Caco-2 (cell line): ENCODE results near the gene CABLES2. TPM values are rescaled to one million over a fixed set of nuclear protein-coding genes. Genes with fewer than 3 reads are reported as not detected.
A peak's percentile ranks its signal among the peaks of the same experiment; 100 is the strongest.

Experiments used
- BruUV-seq: library from RNA; stranded (reverse); fragments of 400-500 nt; replicated peaks from 2 replicates; lab custom pipeline; 2021; lab: Mats Ljungman, UMichigan
- CTCF ChIA-PET: fragments of 300-600 bp; sonication (Branson Sonifier 250); formaldehyde crosslinking; loops from one replicate; lab custom pipeline; 2022; ENCODE audit warnings: antibody characterized with exemption; lab: Charles Lee
- POLR2A ChIA-PET: fragments of 300-600 bp; sonication (Branson Sonifier 250); formaldehyde crosslinking; loops from one replicate; lab custom pipeline; 2022; ENCODE audit warnings: antibody characterized with exemption; lab: Charles Lee
- DNase-seq, 2 experiments: peaks; one replicate each; pipeline versions ENCODE4 v3.0.0 to v3.0.0-alpha.2; 2020 to 2022
- H3K27me3 ChIP-seq: replicated peaks from 2 replicates; pipeline ENCODE4 v1.6.0; 2011; ENCODE audit warnings: low read length; ENCODE audit not compliant: control insufficient read depth, insufficient read depth
- H3K36me3 ChIP-seq: 2 replicates; pipeline ENCODE4 v1.5.1; 2011; ENCODE audit warnings: low read length; ENCODE audit not compliant: control insufficient read depth, insufficient read depth
- H3K4me1 ChIP-seq: fragments of 250-450 bp; sonication (Bioruptor Pico); 2 replicates; pipeline ENCODE4 v1.5.1; 2020; ENCODE audit warnings: mild to moderate bottlenecking
- H3K4me3 ChIP-seq: 2 replicates; pipeline ENCODE4 v1.5.1; 2011; ENCODE audit warnings: low read depth, mild to moderate bottlenecking, control low read depth, low read length
- H3K9me3 ChIP-seq: fragments of 250-450 bp; sonication (Bioruptor Pico); 2 replicates; pipeline ENCODE4 v1.5.1; 2020; ENCODE audit warnings: mild to moderate bottlenecking, moderate library complexity
- H3K27ac Mint-ChIP-seq: one replicate; pipeline ENCODE4 v1.8.0; 2022; ENCODE audit warnings: mixed read lengths; ENCODE audit not compliant: unreplicated experiment
- H3K27me3 Mint-ChIP-seq: one replicate; pipeline ENCODE4 v1.8.0; 2022; ENCODE audit warnings: mixed read lengths; ENCODE audit not compliant: insufficient read depth, unreplicated experiment
- H3K36me3 Mint-ChIP-seq: one replicate; pipeline ENCODE4 v1.8.0; 2022; ENCODE audit warnings: mild to moderate bottlenecking, mixed read lengths; ENCODE audit not compliant: insufficient read depth, unreplicated experiment
- H3K4me1 Mint-ChIP-seq: one replicate; pipeline ENCODE4 v1.8.0; 2022; ENCODE audit warnings: low read depth, mixed read lengths; ENCODE audit not compliant: unreplicated experiment
- H3K4me3 Mint-ChIP-seq: one replicate; pipeline ENCODE4 v1.8.0; 2022; ENCODE audit warnings: mild to moderate bottlenecking, moderate library complexity, mixed read lengths; ENCODE audit not compliant: unreplicated experiment
- H3K9me3 Mint-ChIP-seq: one replicate; pipeline ENCODE4 v1.8.0; 2022; ENCODE audit warnings: mixed read lengths; ENCODE audit not compliant: unreplicated experiment
- CTCF ChIP-seq, 2 experiments: fragments of 200-600 bp in 1 of 2; IDR thresholded peaks; 1 replicate in 1 of 2; 2 replicates in 1 of 2; pipeline versions ENCODE4 v1.5.1 to v1.8.0; 2011 to 2022; ENCODE audit warnings: antibody characterized with exemption in 1 of 2, control low read depth in 1 of 2, inconsistent platforms in 1 of 2, low read depth in 1 of 2, low read length in 1 of 2, mild to moderate bottlenecking in 1 of 2, moderate library complexity in 1 of 2; ENCODE audit not compliant: insufficient read depth in 1 of 2, severe bottlenecking in 1 of 2, unreplicated experiment in 1 of 2
- intact Hi-C: fragments of 100-400 bp; cut with micrococcal nuclease; formaldehyde crosslinking; loops from one replicate; pipeline ENCODE4 v1.10.0; 2022; ENCODE audit not compliant: unreplicated experiment
- total RNA-seq: library from RNA; stranded (reverse); gene quantifications from 2 replicates; pipeline ENCODE4 v1.2.3, GENCODE V29; 2022

Gene CABLES2
- total RNA-seq, 1 experiment from 2014 or later: 36.4 TPM

DNA sequence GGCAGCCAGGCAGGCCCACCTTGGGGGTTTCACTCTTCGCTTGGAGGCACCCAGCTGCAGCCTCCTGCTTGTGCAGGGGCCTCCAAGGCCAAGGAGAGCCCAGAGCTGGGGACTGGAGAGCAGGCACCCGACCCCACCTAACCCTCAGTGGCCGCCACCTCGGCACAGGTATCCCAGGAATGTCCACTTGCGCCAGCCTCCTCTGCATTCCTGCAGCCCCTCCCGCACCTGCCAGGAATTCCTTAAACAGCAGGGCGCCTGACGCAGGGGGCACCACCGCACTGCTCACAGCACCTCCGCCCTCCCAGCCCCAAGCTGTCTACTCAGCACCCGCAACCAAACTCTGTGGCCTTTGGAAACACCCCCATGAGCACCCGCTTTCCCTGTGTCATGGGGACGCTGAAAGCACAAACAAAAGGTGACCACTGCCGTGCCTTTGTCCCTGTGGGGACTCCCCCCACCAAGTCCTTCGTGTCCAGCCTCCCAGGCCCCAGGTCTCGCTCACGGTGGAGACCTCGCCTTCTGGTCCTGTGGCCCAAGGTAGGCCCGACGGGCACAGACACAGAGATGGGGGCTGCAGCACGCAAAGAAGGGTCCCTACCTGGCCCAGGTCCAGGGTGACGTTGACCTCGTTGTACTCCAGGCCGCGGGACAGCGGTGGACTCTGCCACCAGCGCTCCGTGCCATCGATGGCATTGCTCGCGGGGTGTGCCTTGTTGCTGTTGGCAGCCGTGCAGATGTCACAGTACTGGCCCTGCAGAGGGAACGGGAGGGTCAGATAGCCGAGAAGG, 45.1 kb downstream of the CABLES2 start:
- Mint-ChIP-seq H3K36me3 (peaks cover 95% of the 10 kb centered on the region), H3K9me3 (no peaks in the 10 kb centered on the region)
- H3K4me3 ChIP-seq: no peak overlapping the region

GRCh38 chr20:62360854-62361798, 46.0 kb downstream of the CABLES2 start:
- CTCF ChIA-PET: interaction anchor here (0.7 to 10.9 kb wide), 6 partner anchors 11 to 59 kb away, joined by 3 to 188 read pairs (median 6); partner anchors contain the start of gene RPS21
- DNase-seq: peak in 1 of 2 experiments; percentile 72
- peaks cover 99% of the 10 kb centered on the region for H3K36me3 Mint-ChIP-seq
- H3K4me3 Mint-ChIP-seq: peak overlapping the region; percentile 70
- H3K27me3 Mint-ChIP-seq: no peaks in the 10 kb centered on the region
- BruUV-seq: no TSS peak
- peaks cover 46% of the 10 kb centered on the region for H3K4me1 Mint-ChIP-seq
- no peaks in the 10 kb centered on the region for H3K9me3 Mint-ChIP-seq
- peak overlapping the region; percentile 94 for H3K27ac Mint-ChIP-seq
- POLR2A ChIA-PET: interaction anchor here (0.5 to 1.6 kb wide), 8 partner anchors 10 to 59 kb away, joined by 3 to 10 read pairs (median 4); partner anchors contain the start of gene RPS21
- Histone ChIP-seq H3K9me3 (no peaks in the 10 kb centered on the region), H3K36me3 (peaks cover 29% of the 10 kb centered on the region), H3K27me3 (no peaks in the 10 kb centered on the region), H3K4me3 (no peak overlapping the region), H3K4me1 (peaks cover 90% of the 10 kb centered on the region)
- no peak for TF ChIP-seq CTCF (IDR thresholded peaks at IDR 0.05; ENCODE audit: insufficient read depth in 1 of 2, low read depth in 1 of 2, low read length in 1 of 2, severe bottlenecking in 1 of 2, unreplicated experiment in 1 of 2)
- intact Hi-C loops: no loop called here

More for the DNA sequence above, 45.1 kb downstream of the CABLES2 start:
- POLR2A ChIA-PET: interaction anchor here (0.6 to 2.5 kb wide), 7 partner anchors 9 to 57 kb away, joined by 3 to 16 read pairs (median 4); partner anchors contain the start of gene RPS21
- DNase-seq: peak; percentile 99 to 100
- CTCF ChIA-PET: interaction anchor here (1.0 to 10.9 kb wide), 5 partner anchors 12 to 60 kb away, joined by 4 to 188 read pairs (median 7); partner anchors contain the start of gene RPS21
- H3K4me3 Mint-ChIP-seq: peak overlapping the region; percentile 70
- TF ChIP-seq CTCF (IDR thresholded peaks at IDR 0.05; ENCODE audit: insufficient read depth in 1 of 2, low read depth in 1 of 2, low read length in 1 of 2, severe bottlenecking in 1 of 2, unreplicated experiment in 1 of 2): peak in 1 of 2 experiments; percentile 65
- peak overlapping the region; percentile 94 for H3K27ac Mint-ChIP-seq
- TSS peak; percentile 43 for BruUV-seq
- H3K27me3 ChIP-seq: no peaks in the 10 kb centered on the region
- peaks cover 82% of the 10 kb centered on the region for H3K4me1 ChIP-seq
- intact Hi-C loops: loop anchor here (1.0 kb wide), 4 partner anchors 12 to 60 kb away; partner anchors contain the start of gene ADRM1
- no peaks in the 10 kb centered on the region for H3K27me3 Mint-ChIP-seq
- H3K9me3 ChIP-seq: no peaks in the 10 kb centered on the region
- H3K4me1 Mint-ChIP-seq: peaks cover 45% of the 10 kb centered on the region
- H3K36me3 ChIP-seq: peaks cover 27% of the 10 kb centered on the region
